OCI-LY1 (cell line): ENCODE results near the gene UGT2B17.
"Not testable (repeated sequence)": the region's sequence is repeated elsewhere in the genome, so short reads cannot be mapped to it uniquely, and the experiment has no call there.

ENCODE experiments used
- EZH2 ChIP-seq: fragments of 200-600 bp; sonication (generic), shearing (Covaris generic); IDR thresholded peaks from 2 replicates; pipeline ENCODE4 v1.8.0; 2017; ENCODE audit warnings: borderline replicate concordance, mixed run types, mild to moderate bottlenecking, antibody characterized with exemption, low read length, moderate library complexity, mixed read lengths
- TF ChIP-seq, protein P1 (sequence below): fragments of 200-600 bp; sonication (generic), shearing (Covaris generic); IDR thresholded peaks from 2 replicates; pipeline ENCODE4 v1.5.1; 2017; ENCODE audit warnings: mild to moderate bottlenecking, antibody characterized with exemption, low read length, moderate library complexity, mixed read lengths

DNA sequence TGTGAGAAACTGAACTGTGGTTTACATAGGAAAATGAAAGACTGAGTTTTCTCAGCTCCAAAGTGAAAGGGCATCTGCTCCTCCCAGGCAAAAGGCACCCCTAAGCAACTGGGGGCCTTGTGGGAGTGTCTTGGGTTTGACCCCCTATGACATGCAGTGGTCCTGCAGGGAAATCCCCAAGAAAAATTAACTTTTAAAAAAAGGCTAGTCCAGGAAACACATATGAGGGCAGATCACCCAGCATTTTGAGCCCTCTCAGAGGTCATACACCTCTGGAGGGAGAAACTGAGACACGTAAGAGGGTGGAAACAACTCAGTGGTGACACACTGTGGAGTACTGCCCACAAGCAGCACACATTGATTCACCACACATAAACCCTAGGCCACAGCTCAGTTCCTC, 22.3 kb downstream of the UGT2B17 start:
- TF ChIP-seq, protein P1, sequence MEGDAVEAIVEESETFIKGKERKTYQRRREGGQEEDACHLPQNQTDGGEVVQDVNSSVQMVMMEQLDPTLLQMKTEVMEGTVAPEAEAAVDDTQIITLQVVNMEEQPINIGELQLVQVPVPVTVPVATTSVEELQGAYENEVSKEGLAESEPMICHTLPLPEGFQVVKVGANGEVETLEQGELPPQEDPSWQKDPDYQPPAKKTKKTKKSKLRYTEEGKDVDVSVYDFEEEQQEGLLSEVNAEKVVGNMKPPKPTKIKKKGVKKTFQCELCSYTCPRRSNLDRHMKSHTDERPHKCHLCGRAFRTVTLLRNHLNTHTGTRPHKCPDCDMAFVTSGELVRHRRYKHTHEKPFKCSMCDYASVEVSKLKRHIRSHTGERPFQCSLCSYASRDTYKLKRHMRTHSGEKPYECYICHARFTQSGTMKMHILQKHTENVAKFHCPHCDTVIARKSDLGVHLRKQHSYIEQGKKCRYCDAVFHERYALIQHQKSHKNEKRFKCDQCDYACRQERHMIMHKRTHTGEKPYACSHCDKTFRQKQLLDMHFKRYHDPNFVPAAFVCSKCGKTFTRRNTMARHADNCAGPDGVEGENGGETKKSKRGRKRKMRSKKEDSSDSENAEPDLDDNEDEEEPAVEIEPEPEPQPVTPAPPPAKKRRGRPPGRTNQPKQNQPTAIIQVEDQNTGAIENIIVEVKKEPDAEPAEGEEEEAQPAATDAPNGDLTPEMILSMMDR, result not testable (repeated sequence)
- TF ChIP-seq EZH2, result not testable (repeated sequence)
